ENCODE data around the gene ZMIZ1. TPM values are rescaled to one million over a fixed set of nuclear protein-coding genes. Genes with fewer than 3 reads are reported as not detected.
A peak's percentile ranks its signal among the peaks of the same experiment; 100 is the strongest.

Gene ZMIZ1
- polyA plus RNA-seq, 2 of the 4 experiments (the other 2 are of a cell fraction), result 8.1 to 30.3 TPM

GRCh38 chr10:79046741-79047583, 21.8 kb upstream of the ZMIZ1 start:
- Histone ChIP-seq H3K4me1 (peaks cover 15% of the 10 kb centered on the region), H3K4me3 (no peak overlapping the region), H3K27ac (peak overlapping the region in 1 of 2 experiments; percentile 45; a peak in 1 of 6 replicates), H3K9me3 (no peaks in the 10 kb centered on the region), H3K4me2 (no peak overlapping the region)
- POLR2A ChIA-PET, result no interaction called here
- CTCF ChIA-PET, result interaction anchor here (0.6 kb wide), 1 partner anchor 82 kb away, joined by 3 read pairs; no protein-coding TSS in a partner anchor
- DNase-seq (ENCODE audit: low read depth in 1 of 2, low spot score in 1 of 2) (no peak), ATAC-seq (0 out of 6 replicates have a peak, but pooled peaks of 1 of the 2 experiments have one; percentile 13), FAIRE-seq (no peak)
- no peak for TF ChIP-seq EP300 (IDR thresholded peaks at IDR 0.05)
- TF ChIP-seq HEYL (CRISPR knock-in tag; IDR thresholded peaks at IDR 0.05), result no peak
- no peak for TF ChIP-seq RAD21 (conservative IDR thresholded peaks at IDR 0.05 in 1 of 2, IDR thresholded peaks at IDR 0.05 in 1 of 2)
- no peak for TF ChIP-seq RFX5 (IDR thresholded peaks at IDR 0.05)
- TF ChIP-seq POLR2A (IDR thresholded peaks at IDR 0.05; ENCODE audit: low read length), result no peak
- no peak for TF ChIP-seq E2F6 (IDR thresholded peaks at IDR 0.05; ENCODE audit: borderline replicate concordance, low read depth)
- no peak for TF ChIP-seq KDM1A (IDR thresholded peaks at IDR 0.05; ENCODE audit: low read depth)
- no peak for TF ChIP-seq RCOR1 (IDR thresholded peaks at IDR 0.05; ENCODE audit: low read depth, low read length)
- WGBS (ENCODE audit: missing lambda C conversion rate), result 72% methylated on average over 6 of the region's 6 CpGs

- ChIA-PET CTCF (no interaction called here), POLR2A (no interaction called here)
- Histone ChIP-seq H3K27ac (peak overlapping the region in 1 of 2 experiments; percentile 45; a peak in 2 of 6 replicates), H3K4me3 (no peak overlapping the region), H3K4me1 (peaks cover 15% of the 10 kb centered on the region), H3K4me2 (no peak overlapping the region), H3K9me3 (no peaks in the 10 kb centered on the region)
- TF ChIP-seq KDM1A (IDR thresholded peaks at IDR 0.05; ENCODE audit: low read depth), result peak; percentile 70; the same call in 1 of the 2 replicates
- no peak for TF ChIP-seq MAFK (IDR thresholded peaks at IDR 0.05; ENCODE audit: partially characterized antibody)
- ATAC-seq, result no peak
- DNase-seq (ENCODE audit: low read depth in 1 of 2, low spot score in 1 of 2), result no peak
- 77% methylated on average over 4 of the region's 4 CpGs for WGBS (ENCODE audit: missing lambda C conversion rate)
- no peak for FAIRE-seq
These were observed 21.2 kb upstream of the ZMIZ1 start for GRCh38 chr10:79047584-79047874.

- ChIA-PET POLR2A (interaction anchor here (0.6 kb wide), 1 partner anchor 15 kb away, joined by 3 read pairs; no protein-coding TSS in a partner anchor), CTCF (no interaction called here)
- TF ChIP-seq CBX8 (IDR thresholded peaks at IDR 0.05) (no peak), ZFP36 (IDR thresholded peaks at IDR 0.05; ENCODE audit: borderline replicate concordance, partially characterized antibody) (no peak), ELK1 (IDR thresholded peaks at IDR 0.05; ENCODE audit: low read depth, low read length) (no peak), PHF8 (IDR thresholded peaks at IDR 0.05; ENCODE audit: borderline replicate concordance, low read depth) (no peak), RARB (CRISPR knock-in tag; IDR thresholded peaks at IDR 0.05) (no peak), CBX2 (IDR thresholded peaks at IDR 0.05; ENCODE audit: borderline replicate concordance, low read depth) (no peak), RNF2 (IDR thresholded peaks at IDR 0.05; ENCODE audit: borderline replicate concordance, low read depth) (no peak), ZNF302 (CRISPR knock-in tag; IDR thresholded peaks at IDR 0.05) (no peak), MAZ (IDR thresholded peaks at IDR 0.05; ENCODE audit: borderline replicate concordance, low read depth, low read length) (no peak), PBX3 (IDR thresholded peaks at IDR 0.05) (no peak), GATA3 (IDR thresholded peaks at IDR 0.05; ENCODE audit: borderline replicate concordance) (no peak), ATOH8 (CRISPR knock-in tag; IDR thresholded peaks at IDR 0.05; ENCODE audit: low read depth) (no peak), SREBF2 (IDR thresholded peaks at IDR 0.05) (no peak), EHMT2 (IDR thresholded peaks at IDR 0.05; ENCODE audit: low read depth) (no peak), NFE2L2 (conservative IDR thresholded peaks at IDR 0.05; ENCODE audit: low read length) (no peak), KDM1A (IDR thresholded peaks at IDR 0.05; ENCODE audit: low read depth) (no peak), HDAC2 (IDR thresholded peaks at IDR 0.05) (no peak)
- no peak overlapping the region for H3K4me2 ChIP-seq
- peaks cover 15% of the 10 kb centered on the region for H3K4me1 ChIP-seq
- DNase-seq (ENCODE audit: low read depth in 1 of 2, low spot score in 1 of 2), result no peak
- ATAC-seq, result no peak
- peak overlapping the region in 1 of 2 experiments; percentile 45; a peak in 1 of 6 replicates for H3K27ac ChIP-seq
- FAIRE-seq, result no peak
- 66% methylated on average over 12 of the region's 13 CpGs for WGBS (ENCODE audit: missing lambda C conversion rate)
- H3K9me3 ChIP-seq, result no peaks in the 10 kb centered on the region
- no peak overlapping the region for H3K4me3 ChIP-seq
These were observed 20.7 kb upstream of the ZMIZ1 start for GRCh38 chr10:79047875-79048638.
